HepG2 (cell line): ENCODE data around the gene CXCR5. TPM values are rescaled to one million over a fixed set of nuclear protein-coding genes. Genes with fewer than 3 reads are reported as not detected.
A peak's percentile ranks its signal among the peaks of the same experiment; 100 is the strongest.

ENCODE experiments used
- KDM5A ChIP-seq: fragments of 200-600 bp; sonication (generic); IDR thresholded peaks from 2 replicates; pipeline ENCODE4 v1.7.0; 2018; ENCODE audit warnings: antibody characterized with exemption, mild to moderate bottlenecking, low read length, borderline replicate concordance
- KLF9 ChIP-seq: IDR thresholded peaks from 2 replicates; pipeline ENCODE4 v1.6.1; 2016; ENCODE audit warnings: low read depth
- KMT2B ChIP-seq: IDR thresholded peaks from 2 replicates; pipeline ENCODE4 v1.6.1; 2016; ENCODE audit warnings: missing genetic modification reagents, missing compliant biosample characterization
- LCORL ChIP-seq, 2 experiments: fragments of 450-650 bp in 1 of 2; sonication (generic) in 1 of 2; formaldehyde crosslinking in 1 of 2; IDR thresholded peaks; 2 replicates each; pipeline versions ENCODE4 v1.5.0 to v1.6.1; 2017 to 2020; ENCODE audit warnings: antibody characterized with exemption in 1 of 2, missing genetic modification reagents in 1 of 2
- POGZ ChIP-seq: sonication (generic); formaldehyde crosslinking; IDR thresholded peaks from 2 replicates; pipeline ENCODE4 v1.4.0; 2020; ENCODE audit warnings: mild to moderate bottlenecking, missing genetic modification reagents
- TMF1 ChIP-seq: sonication (generic); formaldehyde crosslinking; IDR thresholded peaks from 2 replicates; pipeline ENCODE4 v1.8.1; 2022; ENCODE audit warnings: low read depth, missing genetic modification reagents
- ZBTB42 ChIP-seq: sonication (generic); formaldehyde crosslinking; IDR thresholded peaks from 2 replicates; pipeline ENCODE4 v1.5.0; 2020; ENCODE audit warnings: mild to moderate bottlenecking, missing genetic modification reagents
- ZFAT ChIP-seq: sonication (generic); formaldehyde crosslinking; conservative IDR thresholded peaks from 2 replicates; pipeline ENCODE4 v1.8.1; 2023; ENCODE audit warnings: missing genetic modification reagents, inconsistent platforms
- ZNF441 ChIP-seq: sonication (generic); formaldehyde crosslinking; IDR thresholded peaks from 2 replicates; pipeline ENCODE4 v1.7.0; 2021; ENCODE audit warnings: missing genetic modification reagents, borderline replicate concordance
- ZNF850 ChIP-seq: sonication (generic); formaldehyde crosslinking; conservative IDR thresholded peaks from 2 replicates; pipeline ENCODE4 v1.9.0; 2021; ENCODE audit warnings: mild to moderate bottlenecking, missing genetic modification reagents
- polyA plus RNA-seq, 8 experiments: library from polyadenylated mRNA; depleted of rRNA in 3 of 8; stranded (reverse) in 7 of 8; unstranded in 1 of 8; fragments of >200 nt; fragmentation: Illumina TruSeq in 4 of 8; extraction: Trizol in 4 of 8; gene quantifications; 2 replicates each; pipeline versions ENCODE4 v1.2.1 to v1.2.3, GENCODE V29; 2011 to 2016; ENCODE audit warnings: low read depth in 4 of 8, missing spikeins in 1 of 8, mixed read lengths in 1 of 8; ENCODE audit not compliant: insufficient read depth in 1 of 8
- total RNA-seq, 5 experiments: library from RNA; depleted of rRNA; stranded (reverse); fragments of >200 nt; fragmentation: Illumina TruSeq; extraction: Trizol; gene quantifications; 2 replicates each; pipeline ENCODE4 v1.2.3, GENCODE V29; 2016; ENCODE audit warnings: low read depth in 1 of 5
- TF ChIP-seq, protein P1 (sequence below): sonication (generic); formaldehyde crosslinking; conservative IDR thresholded peaks from 2 replicates; pipeline ENCODE4 v1.8.0; 2022; ENCODE audit warnings: missing genetic modification reagents
- TF ChIP-seq, protein P2 (sequence below): sonication (generic); formaldehyde crosslinking; IDR thresholded peaks from 2 replicates; pipeline ENCODE4 v1.4.0; 2020; ENCODE audit warnings: mild to moderate bottlenecking, missing genetic modification reagents
- TF ChIP-seq, protein P3 (sequence below): sonication (generic); formaldehyde crosslinking; IDR thresholded peaks from 2 replicates; pipeline ENCODE4 v1.4.0; 2020; ENCODE audit warnings: missing genetic modification reagents, borderline replicate concordance
- TF ChIP-seq, protein P4 (sequence below): sonication (generic); formaldehyde crosslinking; IDR thresholded peaks from 2 replicates; pipeline ENCODE4 v1.4.0; 2020; ENCODE audit warnings: missing genetic modification reagents
- TF ChIP-seq, protein P5 (sequence below): sonication (generic); formaldehyde crosslinking; IDR thresholded peaks from 2 replicates; pipeline ENCODE4 v1.5.0; 2020; ENCODE audit warnings: mild to moderate bottlenecking, missing genetic modification reagents

CXCR5 gene
- total and polyA plus RNA-seq, 2 of the 13 experiments (the other 11 are each of a cell fraction or from before 2014, with no cell fraction given): not detected

DNA sequence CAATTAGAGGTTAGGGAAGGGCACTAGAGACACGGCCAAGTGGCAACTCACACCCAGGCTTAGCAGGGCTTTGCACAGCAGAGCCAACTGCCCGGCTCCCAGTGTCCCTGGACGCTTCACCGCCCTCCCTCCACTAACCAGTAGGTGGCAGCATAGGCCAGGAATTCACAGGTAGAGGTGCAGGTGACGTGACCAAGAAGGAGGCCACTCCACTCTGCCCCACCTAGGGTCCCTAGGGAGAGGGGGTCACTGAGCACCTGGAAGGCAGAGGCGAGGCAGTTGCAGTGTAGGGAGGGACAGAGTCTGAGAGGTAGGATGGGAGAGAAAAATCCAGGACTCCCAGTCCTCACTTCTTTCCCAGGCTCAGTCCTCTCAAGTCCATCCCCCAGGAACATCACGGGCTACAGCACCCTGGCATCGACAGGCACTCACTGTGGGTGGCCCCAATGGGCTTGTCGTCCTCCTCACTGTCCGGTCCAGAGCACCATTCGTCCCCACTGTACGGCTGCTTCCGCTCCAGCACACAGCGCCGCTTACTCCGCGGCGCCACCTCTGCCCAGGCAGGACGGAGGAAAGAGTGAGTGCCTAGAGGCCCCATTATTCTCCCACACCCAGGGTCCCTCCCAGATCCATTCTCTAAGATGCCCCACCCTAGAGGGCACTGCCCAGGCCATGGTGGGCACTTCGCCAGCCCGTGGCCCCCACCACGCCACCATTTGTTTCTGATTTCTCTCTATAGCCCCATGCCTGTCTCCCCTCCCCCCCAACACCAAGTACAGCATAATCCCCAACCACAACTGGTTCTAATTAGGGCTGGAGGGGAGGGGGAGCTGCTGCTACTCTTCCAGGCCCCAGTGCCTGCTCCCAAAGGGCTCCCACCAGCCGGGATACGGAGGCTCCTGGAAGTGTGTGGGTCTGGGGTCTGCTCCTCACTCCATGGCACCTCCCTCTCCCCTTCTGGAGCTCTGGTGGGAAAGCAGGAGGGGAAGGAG is 23.7 kb downstream of the CXCR5 start (continued):
- TF ChIP-seq, protein P1, sequence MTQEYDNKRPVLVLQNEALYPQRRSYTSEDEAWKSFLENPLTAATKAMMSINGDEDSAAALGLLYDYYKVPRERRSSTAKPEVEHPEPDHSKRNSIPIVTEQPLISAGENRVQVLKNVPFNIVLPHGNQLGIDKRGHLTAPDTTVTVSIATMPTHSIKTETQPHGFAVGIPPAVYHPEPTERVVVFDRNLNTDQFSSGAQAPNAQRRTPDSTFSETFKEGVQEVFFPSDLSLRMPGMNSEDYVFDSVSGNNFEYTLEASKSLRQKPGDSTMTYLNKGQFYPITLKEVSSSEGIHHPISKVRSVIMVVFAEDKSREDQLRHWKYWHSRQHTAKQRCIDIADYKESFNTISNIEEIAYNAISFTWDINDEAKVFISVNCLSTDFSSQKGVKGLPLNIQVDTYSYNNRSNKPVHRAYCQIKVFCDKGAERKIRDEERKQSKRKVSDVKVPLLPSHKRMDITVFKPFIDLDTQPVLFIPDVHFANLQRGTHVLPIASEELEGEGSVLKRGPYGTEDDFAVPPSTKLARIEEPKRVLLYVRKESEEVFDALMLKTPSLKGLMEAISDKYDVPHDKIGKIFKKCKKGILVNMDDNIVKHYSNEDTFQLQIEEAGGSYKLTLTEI: no peak
- TF ChIP-seq KDM5A: no peak
- TF ChIP-seq, protein P2, sequence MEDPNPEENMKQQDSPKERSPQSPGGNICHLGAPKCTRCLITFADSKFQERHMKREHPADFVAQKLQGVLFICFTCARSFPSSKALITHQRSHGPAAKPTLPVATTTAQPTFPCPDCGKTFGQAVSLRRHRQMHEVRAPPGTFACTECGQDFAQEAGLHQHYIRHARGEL (CRISPR knock-in tag): no peak
- TF ChIP-seq, protein P3, sequence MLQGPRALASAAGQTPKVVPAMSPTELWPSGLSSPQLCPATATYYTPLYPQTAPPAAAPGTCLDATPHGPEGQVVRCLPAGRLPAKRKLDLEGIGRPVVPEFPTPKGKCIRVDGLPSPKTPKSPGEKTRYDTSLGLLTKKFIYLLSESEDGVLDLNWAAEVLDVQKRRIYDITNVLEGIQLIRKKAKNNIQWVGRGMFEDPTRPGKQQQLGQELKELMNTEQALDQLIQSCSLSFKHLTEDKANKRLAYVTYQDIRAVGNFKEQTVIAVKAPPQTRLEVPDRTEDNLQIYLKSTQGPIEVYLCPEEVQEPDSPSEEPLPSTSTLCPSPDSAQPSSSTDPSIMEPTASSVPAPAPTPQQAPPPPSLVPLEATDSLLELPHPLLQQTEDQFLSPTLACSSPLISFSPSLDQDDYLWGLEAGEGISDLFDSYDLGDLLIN (CRISPR knock-in tag): no peak
- TF ChIP-seq KLF9 (CRISPR knock-in tag): no peak
- no peak for TF ChIP-seq TMF1 (CRISPR knock-in tag)
- no peak for TF ChIP-seq ZNF441 (CRISPR knock-in tag)
- no peak for TF ChIP-seq ZNF850 (CRISPR knock-in tag)
- no peak for TF ChIP-seq LCORL (IDR thresholded peaks at IDR 0.05)
- TF ChIP-seq LCORL (CRISPR knock-in tag; IDR thresholded peaks at IDR 0.05): peak; percentile 58
- TF ChIP-seq ZBTB42: no peak
- TF ChIP-seq KMT2B: 0 out of 2 replicates have a peak, but pooled peaks have one; percentile 52
- no peak for TF ChIP-seq ZFAT (CRISPR knock-in tag)
- TF ChIP-seq POGZ (CRISPR knock-in tag): no peak
- TF ChIP-seq, protein P4, sequence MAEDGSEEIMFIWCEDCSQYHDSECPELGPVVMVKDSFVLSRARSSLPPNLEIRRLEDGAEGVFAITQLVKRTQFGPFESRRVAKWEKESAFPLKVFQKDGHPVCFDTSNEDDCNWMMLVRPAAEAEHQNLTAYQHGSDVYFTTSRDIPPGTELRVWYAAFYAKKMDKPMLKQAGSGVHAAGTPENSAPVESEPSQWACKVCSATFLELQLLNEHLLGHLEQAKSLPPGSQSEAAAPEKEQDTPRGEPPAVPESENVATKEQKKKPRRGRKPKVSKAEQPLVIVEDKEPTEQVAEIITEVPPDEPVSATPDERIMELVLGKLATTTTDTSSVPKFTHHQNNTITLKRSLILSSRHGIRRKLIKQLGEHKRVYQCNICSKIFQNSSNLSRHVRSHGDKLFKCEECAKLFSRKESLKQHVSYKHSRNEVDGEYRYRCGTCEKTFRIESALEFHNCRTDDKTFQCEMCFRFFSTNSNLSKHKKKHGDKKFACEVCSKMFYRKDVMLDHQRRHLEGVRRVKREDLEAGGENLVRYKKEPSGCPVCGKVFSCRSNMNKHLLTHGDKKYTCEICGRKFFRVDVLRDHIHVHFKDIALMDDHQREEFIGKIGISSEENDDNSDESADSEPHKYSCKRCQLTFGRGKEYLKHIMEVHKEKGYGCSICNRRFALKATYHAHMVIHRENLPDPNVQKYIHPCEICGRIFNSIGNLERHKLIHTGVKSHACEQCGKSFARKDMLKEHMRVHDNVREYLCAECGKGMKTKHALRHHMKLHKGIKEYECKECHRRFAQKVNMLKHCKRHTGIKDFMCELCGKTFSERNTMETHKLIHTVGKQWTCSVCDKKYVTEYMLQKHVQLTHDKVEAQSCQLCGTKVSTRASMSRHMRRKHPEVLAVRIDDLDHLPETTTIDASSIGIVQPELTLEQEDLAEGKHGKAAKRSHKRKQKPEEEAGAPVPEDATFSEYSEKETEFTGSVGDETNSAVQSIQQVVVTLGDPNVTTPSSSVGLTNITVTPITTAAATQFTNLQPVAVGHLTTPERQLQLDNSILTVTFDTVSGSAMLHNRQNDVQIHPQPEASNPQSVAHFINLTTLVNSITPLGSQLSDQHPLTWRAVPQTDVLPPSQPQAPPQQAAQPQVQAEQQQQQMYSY (CRISPR knock-in tag): no peak
- TF ChIP-seq, protein P5, sequence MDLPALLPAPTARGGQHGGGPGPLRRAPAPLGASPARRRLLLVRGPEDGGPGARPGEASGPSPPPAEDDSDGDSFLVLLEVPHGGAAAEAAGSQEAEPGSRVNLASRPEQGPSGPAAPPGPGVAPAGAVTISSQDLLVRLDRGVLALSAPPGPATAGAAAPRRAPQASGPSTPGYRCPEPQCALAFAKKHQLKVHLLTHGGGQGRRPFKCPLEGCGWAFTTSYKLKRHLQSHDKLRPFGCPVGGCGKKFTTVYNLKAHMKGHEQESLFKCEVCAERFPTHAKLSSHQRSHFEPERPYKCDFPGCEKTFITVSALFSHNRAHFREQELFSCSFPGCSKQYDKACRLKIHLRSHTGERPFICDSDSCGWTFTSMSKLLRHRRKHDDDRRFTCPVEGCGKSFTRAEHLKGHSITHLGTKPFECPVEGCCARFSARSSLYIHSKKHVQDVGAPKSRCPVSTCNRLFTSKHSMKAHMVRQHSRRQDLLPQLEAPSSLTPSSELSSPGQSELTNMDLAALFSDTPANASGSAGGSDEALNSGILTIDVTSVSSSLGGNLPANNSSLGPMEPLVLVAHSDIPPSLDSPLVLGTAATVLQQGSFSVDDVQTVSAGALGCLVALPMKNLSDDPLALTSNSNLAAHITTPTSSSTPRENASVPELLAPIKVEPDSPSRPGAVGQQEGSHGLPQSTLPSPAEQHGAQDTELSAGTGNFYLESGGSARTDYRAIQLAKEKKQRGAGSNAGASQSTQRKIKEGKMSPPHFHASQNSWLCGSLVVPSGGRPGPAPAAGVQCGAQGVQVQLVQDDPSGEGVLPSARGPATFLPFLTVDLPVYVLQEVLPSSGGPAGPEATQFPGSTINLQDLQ (CRISPR knock-in tag): no peak
